HEK293T (cell line): ENCODE measurements around the gene SMARCA1.
A peak's percentile ranks its signal among the peaks of the same experiment; 100 is the strongest.

Experiments used
- CTCF ChIA-PET: fragments of 350-600 bp; formaldehyde crosslinking; extraction: SDS; loops from one replicate; lab custom pipeline; 2021; ENCODE audit warnings: antibody characterized with exemption, inconsistent platforms; lab: Yijun Ruan, JAX
- POLR2A ChIA-PET: fragments of 350-600 bp; formaldehyde crosslinking; extraction: SDS; loops from one replicate; lab custom pipeline; 2020; ENCODE audit warnings: antibody characterized with exemption, inconsistent platforms; lab: Yijun Ruan, JAX
- DNase-seq: peaks from one replicate; pipeline ENCODE4 v3.0.0; 2012; ENCODE audit warnings: mixed read lengths; ENCODE audit errors: extremely low spot score
- ARNT ChIP-seq: fragments of 450-650 bp; IDR thresholded peaks from 2 replicates; pipeline ENCODE4 v1.6.1; 2017; ENCODE audit warnings: mild to moderate bottlenecking
- BHLHE40 ChIP-seq: fragments of 450-650 bp; IDR thresholded peaks from 2 replicates; pipeline ENCODE4 v1.6.1; 2016; ENCODE audit warnings: mild to moderate bottlenecking, moderate library complexity, borderline replicate concordance
- CTBP1 ChIP-seq: fragments of 450-650 bp; IDR thresholded peaks from 2 replicates; pipeline ENCODE4 v1.6.1; 2016; ENCODE audit warnings: borderline replicate concordance
- ELF4 ChIP-seq: fragments of 450-650 bp; IDR thresholded peaks from 2 replicates; pipeline ENCODE4 v1.6.1; 2017; ENCODE audit warnings: antibody characterized with exemption
- FOXA1 ChIP-seq: fragments of 450-650 bp; IDR thresholded peaks from 2 replicates; pipeline ENCODE4 v1.6.1; 2016; ENCODE audit warnings: mild to moderate bottlenecking
- FOXK2 ChIP-seq: fragments of 450-650 bp; IDR thresholded peaks from 2 replicates; pipeline ENCODE4 v1.6.1; 2016; ENCODE audit warnings: mild to moderate bottlenecking
- FOXM1 ChIP-seq: fragments of 450-650 bp; IDR thresholded peaks from 2 replicates; pipeline ENCODE4 v1.6.1; 2017; ENCODE audit warnings: mild to moderate bottlenecking, borderline replicate concordance
- HDGF ChIP-seq: fragments of 450-650 bp; IDR thresholded peaks from 2 replicates; pipeline ENCODE4 v1.6.1; 2017; ENCODE audit warnings: antibody characterized with exemption, borderline replicate concordance
- L3MBTL2 ChIP-seq: fragments of 450-650 bp; conservative IDR thresholded peaks from 2 replicates; pipeline ENCODE4 v1.6.1; 2016; ENCODE audit warnings: mild to moderate bottlenecking
- LEF1 ChIP-seq: fragments of 450-650 bp; IDR thresholded peaks from 2 replicates; pipeline ENCODE4 v1.6.1; 2017; ENCODE audit warnings: mild to moderate bottlenecking, borderline replicate concordance
- NFRKB ChIP-seq: fragments of 450-650 bp; IDR thresholded peaks from 2 replicates; pipeline ENCODE4 v1.6.1; 2016; ENCODE audit warnings: mild to moderate bottlenecking, moderate library complexity
- SP1 ChIP-seq: fragments of 450-650 bp; IDR thresholded peaks from 2 replicates; pipeline ENCODE4 v1.6.1; 2017
- SUZ12 ChIP-seq: fragments of 450-650 bp; IDR thresholded peaks from 2 replicates; pipeline ENCODE4 v1.6.1; 2016; ENCODE audit warnings: mild to moderate bottlenecking
- TARDBP ChIP-seq: fragments of 450-650 bp; IDR thresholded peaks from 2 replicates; pipeline ENCODE4 v1.6.1; 2016
- ZNF384 ChIP-seq: fragments of 450-650 bp; IDR thresholded peaks from 2 replicates; pipeline ENCODE4 v1.6.1; 2016
- TF ChIP-seq, protein P1 (sequence below): fragments of 450-650 bp; IDR thresholded peaks from 2 replicates; pipeline ENCODE4 v1.6.1; 2016

The SMARCA1 gene

DNA sequence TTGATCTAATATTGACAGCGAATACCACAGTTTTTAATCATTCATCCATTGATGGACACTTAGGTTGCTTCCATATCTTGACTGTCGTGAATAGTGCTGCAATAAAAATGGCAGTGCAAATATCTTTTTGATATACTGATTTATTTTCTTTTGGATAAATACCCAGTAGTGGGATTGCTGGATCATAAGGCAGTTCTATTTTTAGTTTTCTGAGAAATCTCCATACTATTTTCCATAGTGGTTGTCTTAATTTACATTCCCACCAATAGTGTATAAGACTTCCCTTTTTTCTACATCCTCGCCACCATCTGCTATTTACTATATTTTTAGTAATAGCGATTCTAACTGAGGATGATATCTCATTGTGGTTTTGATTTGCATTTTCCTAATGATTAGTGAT, 100.1 kb downstream of the SMARCA1 start:
- POLR2A ChIA-PET, result no interaction called here
- TF ChIP-seq FOXK2, result no peak
- no peak for DNase-seq
- CTCF ChIA-PET, result no interaction called here

DNA sequence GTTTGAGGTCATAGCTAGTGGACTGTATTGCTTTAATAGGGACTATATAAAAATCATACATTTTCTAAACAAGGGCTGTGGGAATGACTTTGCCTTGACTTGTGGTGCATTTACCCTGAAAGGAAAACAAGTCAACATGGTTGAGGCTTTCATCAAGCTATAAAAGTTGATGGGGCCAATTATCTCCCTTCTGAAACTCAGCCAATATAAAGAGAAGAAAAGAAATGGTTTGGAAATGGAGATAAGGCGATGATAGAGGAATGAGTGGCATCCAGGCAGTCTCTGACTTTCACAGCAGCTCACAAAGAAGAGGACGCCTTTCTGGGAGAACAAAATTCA, 118.7 kb downstream of the SMARCA1 start:
- ChIA-PET POLR2A (no interaction called here), CTCF (interaction anchor here (0.6 kb wide), 1 partner anchor 121 kb away, joined by 3 read pairs; no protein-coding TSS in a partner anchor)
- DNase-seq, result peak; percentile 24
- TF ChIP-seq HDGF, result no peak
- no peak for TF ChIP-seq L3MBTL2
- TF ChIP-seq ELF4, result no peak
- TF ChIP-seq BHLHE40, result no peak
- peak; percentile 24; the same call in 1 of the 2 replicates for TF ChIP-seq FOXK2
- TF ChIP-seq SUZ12, result no peak
- no peak for TF ChIP-seq FOXM1
- TF ChIP-seq, protein P1, sequence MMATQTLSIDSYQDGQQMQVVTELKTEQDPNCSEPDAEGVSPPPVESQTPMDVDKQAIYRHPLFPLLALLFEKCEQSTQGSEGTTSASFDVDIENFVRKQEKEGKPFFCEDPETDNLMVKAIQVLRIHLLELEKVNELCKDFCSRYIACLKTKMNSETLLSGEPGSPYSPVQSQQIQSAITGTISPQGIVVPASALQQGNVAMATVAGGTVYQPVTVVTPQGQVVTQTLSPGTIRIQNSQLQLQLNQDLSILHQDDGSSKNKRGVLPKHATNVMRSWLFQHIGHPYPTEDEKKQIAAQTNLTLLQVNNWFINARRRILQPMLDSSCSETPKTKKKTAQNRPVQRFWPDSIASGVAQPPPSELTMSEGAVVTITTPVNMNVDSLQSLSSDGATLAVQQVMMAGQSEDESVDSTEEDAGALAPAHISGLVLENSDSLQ, result peak; percentile 95
- TF ChIP-seq TARDBP, result no peak
- no peak for TF ChIP-seq ZNF384
- no peak for TF ChIP-seq SP1
- peak; percentile 93 for TF ChIP-seq CTBP1
- 0 out of 2 replicates have a peak, but pooled peaks have one; percentile 72 for TF ChIP-seq LEF1
- TF ChIP-seq NFRKB, result no peak
- TF ChIP-seq FOXA1, result peak; percentile 53; the same call in 1 of the 2 replicates
- TF ChIP-seq ARNT, result peak; percentile 67

DNA sequence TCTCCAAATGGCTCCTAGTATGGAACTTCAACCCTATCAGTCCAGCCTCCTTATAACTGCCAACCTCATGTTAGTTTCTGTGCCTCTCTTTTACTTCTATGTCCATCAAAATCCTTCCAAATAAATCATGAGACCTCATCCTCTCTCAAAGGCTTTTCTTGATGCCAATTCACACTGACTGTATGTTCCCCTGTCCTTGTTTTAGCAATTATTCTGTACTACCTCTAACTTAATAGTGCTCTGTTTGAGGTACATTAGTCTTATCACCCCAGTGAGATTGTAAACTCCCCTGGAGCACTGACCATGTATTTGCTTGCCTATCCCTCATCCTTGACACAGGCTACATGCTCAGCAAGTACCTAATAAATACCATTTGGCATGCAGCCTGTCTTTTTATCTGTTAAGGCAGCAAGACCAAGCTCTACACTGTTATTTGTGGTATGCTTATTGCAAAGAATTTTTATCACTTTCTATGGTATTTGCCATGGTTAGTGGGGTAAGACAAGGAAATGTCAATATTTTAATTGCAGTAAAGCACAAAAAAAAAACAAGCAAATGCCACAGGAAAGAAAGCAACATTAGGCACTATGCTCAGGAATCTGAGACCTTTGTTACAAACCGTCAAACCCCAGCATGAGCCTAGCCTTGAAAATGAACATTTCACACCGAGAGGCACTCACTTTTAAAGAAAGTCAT, 119.2 kb downstream of the SMARCA1 start:
- DNase-seq, result peak; percentile 32
- POLR2A ChIA-PET, result no interaction called here
- CTCF ChIA-PET, result no interaction called here
- TF ChIP-seq CTBP1 (peak; percentile 76), SP1 (no peak), FOXM1 (no peak), NFRKB (no peak), ARNT (no peak), SUZ12 (no peak), FOXA1 (peak; percentile 66; the same call in 1 of the 2 replicates), LEF1 (no peak)
- TF ChIP-seq, protein P1, result peak; percentile 88
